Natural killer cell (primary cell): Measurements from ENCODE around the gene PCGF2. TPM values are rescaled to one million over a fixed set of nuclear protein-coding genes. Genes with fewer than 3 reads are reported as not detected.

Experiments
- ATAC-seq, 3 donors: fragments of 150-1000 bp in 2 of 3; fragments of 200-7000 bp in 1 of 3; cut with Tn5 transposase; 1 replicate in 1 of 3; 2 replicates in 2 of 3; pipeline ENCODE4 v1.10.0; 2021; ENCODE audit warnings: mild to moderate bottlenecking in 2 of 3, moderate library complexity in 2 of 3
- DNase-seq, 2 donors: peaks; one replicate each; pipeline versions ENCODE4 v3.0.0 to v3.0.0-alpha.2; 2013 to 2021; ENCODE audit warnings: mixed read lengths in 1 of 2
- H3K27ac ChIP-seq: one replicate; pipeline ENCODE4 v1.5.1; 2013; ENCODE audit warnings: mild to moderate bottlenecking, low read length
- H3K27me3 ChIP-seq: one replicate; pipeline ENCODE4 v1.6.1; 2013; ENCODE audit warnings: low read length; ENCODE audit not compliant: control insufficient read depth, insufficient read depth
- H3K36me3 ChIP-seq: one replicate; pipeline ENCODE4 v1.6.1; 2013; ENCODE audit warnings: low read length; ENCODE audit not compliant: control insufficient read depth, insufficient read depth
- H3K4me1 ChIP-seq: one replicate; pipeline ENCODE4 v1.6.1; 2013; ENCODE audit warnings: low read length; ENCODE audit not compliant: control insufficient read depth, insufficient read depth
- H3K4me3 ChIP-seq: one replicate; pipeline ENCODE4 v1.5.1; 2013; ENCODE audit warnings: low read length
- H3K9me3 ChIP-seq: one replicate; pipeline ENCODE4 v1.6.1; 2013; ENCODE audit warnings: low read length; ENCODE audit not compliant: control insufficient read depth, insufficient read depth
- H3K27ac Mint-ChIP-seq, 2 donors: one replicate each; pipeline ENCODE4 v1.8.0; 2022; ENCODE audit warnings: mild to moderate bottlenecking in 2 of 2, mixed read lengths in 2 of 2, moderate library complexity in 1 of 2
- H3K27me3 Mint-ChIP-seq, 2 donors: one replicate each; pipeline ENCODE4 v1.8.0; 2022; ENCODE audit warnings: low read depth in 2 of 2, mixed read lengths in 2 of 2
- H3K36me3 Mint-ChIP-seq: one replicate; pipeline ENCODE4 v1.8.0; 2022; ENCODE audit warnings: mixed read lengths
- H3K4me1 Mint-ChIP-seq, 2 donors: one replicate each; pipeline ENCODE4 v1.8.0; 2022; ENCODE audit warnings: mixed read lengths in 2 of 2
- H3K4me3 Mint-ChIP-seq: one replicate; pipeline ENCODE4 v1.8.0; 2022; ENCODE audit warnings: mild to moderate bottlenecking, moderate library complexity, mixed read lengths
- H3K9me3 Mint-ChIP-seq, 2 donors: one replicate each; pipeline ENCODE4 v1.8.0; 2022; ENCODE audit warnings: mixed read lengths in 2 of 2
- WGBS: methylation state at CpG from one replicate; pipeline ENCODE4 v1.1.7; 2013; ENCODE audit warnings: missing lambda C conversion rate; ENCODE audit not compliant: insufficient coverage; 5-methylcytosine and 5-hydroxymethylcytosine counted together
- intact Hi-C: fragments of 100-400 bp; cut with micrococcal nuclease; formaldehyde crosslinking; loops from one replicate; pipeline ENCODE4 v1.14.2; 2022
- total RNA-seq, 4 donors: library from RNA; stranded (reverse); fragments of 120-200 nt in 1 of 4; gene quantifications; one replicate each; pipeline versions ENCODE4 v1.2.3 to v1.2.4, GENCODE V29; 2013 to 2022
- TF ChIP-seq, protein P1 (sequence below): fragments of 200-600 bp; IDR thresholded peaks from one replicate; pipeline ENCODE4 v1.8.0; 2022; ENCODE audit warnings: antibody characterized with exemption

Gene PCGF2
- total RNA-seq, 3 donors from 2014 or later (not counting 1 experiment from before 2014, with no cell fraction given): 0.12 TPM; not detected in 2

GRCh38 chr17:38731526-38732294, 16.4 kb downstream of the PCGF2 start:
- ATAC-seq: no peak
- peak overlapping the region; percentile 89 to 93 for H3K27ac Mint-ChIP-seq
- Histone ChIP-seq H3K36me3 (peaks cover 2% of the 10 kb centered on the region), H3K4me3 (peak overlapping the region; percentile 69), H3K27ac (peak overlapping the region; percentile 67), H3K27me3 (no peaks in the 10 kb centered on the region), H3K4me1 (peaks cover 71% of the 10 kb centered on the region), H3K9me3 (no peaks in the 10 kb centered on the region)
- intact Hi-C loops: no loop called here
- no peaks in the 10 kb centered on the region for H3K27me3 Mint-ChIP-seq
- no peak for DNase-seq
- 86% methylated on average over 8 of the region's 8 CpGs for WGBS
- H3K4me3 Mint-ChIP-seq: peak overlapping the region; percentile 95
- H3K36me3 Mint-ChIP-seq: no peaks in the 10 kb centered on the region
- peaks cover 74 to 84% of the 10 kb centered on the region in 2 donors for H3K4me1 Mint-ChIP-seq
- no peaks in the 10 kb centered on the region for H3K9me3 Mint-ChIP-seq
- TF ChIP-seq, protein P1, sequence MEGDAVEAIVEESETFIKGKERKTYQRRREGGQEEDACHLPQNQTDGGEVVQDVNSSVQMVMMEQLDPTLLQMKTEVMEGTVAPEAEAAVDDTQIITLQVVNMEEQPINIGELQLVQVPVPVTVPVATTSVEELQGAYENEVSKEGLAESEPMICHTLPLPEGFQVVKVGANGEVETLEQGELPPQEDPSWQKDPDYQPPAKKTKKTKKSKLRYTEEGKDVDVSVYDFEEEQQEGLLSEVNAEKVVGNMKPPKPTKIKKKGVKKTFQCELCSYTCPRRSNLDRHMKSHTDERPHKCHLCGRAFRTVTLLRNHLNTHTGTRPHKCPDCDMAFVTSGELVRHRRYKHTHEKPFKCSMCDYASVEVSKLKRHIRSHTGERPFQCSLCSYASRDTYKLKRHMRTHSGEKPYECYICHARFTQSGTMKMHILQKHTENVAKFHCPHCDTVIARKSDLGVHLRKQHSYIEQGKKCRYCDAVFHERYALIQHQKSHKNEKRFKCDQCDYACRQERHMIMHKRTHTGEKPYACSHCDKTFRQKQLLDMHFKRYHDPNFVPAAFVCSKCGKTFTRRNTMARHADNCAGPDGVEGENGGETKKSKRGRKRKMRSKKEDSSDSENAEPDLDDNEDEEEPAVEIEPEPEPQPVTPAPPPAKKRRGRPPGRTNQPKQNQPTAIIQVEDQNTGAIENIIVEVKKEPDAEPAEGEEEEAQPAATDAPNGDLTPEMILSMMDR: no peak

GRCh38 chr17:38730526-38731379, 17.4 kb downstream of the PCGF2 start:
- H3K36me3 ChIP-seq: peaks cover 2% of the 10 kb centered on the region
- H3K4me3 ChIP-seq: peak overlapping the region; percentile 69
- peak overlapping the region; percentile 89 to 93 for H3K27ac Mint-ChIP-seq
- H3K4me1 Mint-ChIP-seq: peaks cover 84 to 93% of the 10 kb centered on the region in 2 donors
- H3K27me3 Mint-ChIP-seq: no peaks in the 10 kb centered on the region
- peak overlapping the region; percentile 95 for H3K4me3 Mint-ChIP-seq
- H3K27me3 ChIP-seq: no peaks in the 10 kb centered on the region
- H3K9me3 Mint-ChIP-seq: no peaks in the 10 kb centered on the region
- no peak for ATAC-seq
- H3K36me3 Mint-ChIP-seq: no peaks in the 10 kb centered on the region
- intact Hi-C loops: no loop called here
- WGBS: 33% methylated on average over 27 of the region's 27 CpGs
- H3K27ac ChIP-seq: peak overlapping the region; percentile 67
- H3K4me1 ChIP-seq: peaks cover 80% of the 10 kb centered on the region
- DNase-seq: peak in 1 of 2 donors; percentile 51
- TF ChIP-seq, protein P1: no peak
- H3K9me3 ChIP-seq: no peaks in the 10 kb centered on the region

DNA sequence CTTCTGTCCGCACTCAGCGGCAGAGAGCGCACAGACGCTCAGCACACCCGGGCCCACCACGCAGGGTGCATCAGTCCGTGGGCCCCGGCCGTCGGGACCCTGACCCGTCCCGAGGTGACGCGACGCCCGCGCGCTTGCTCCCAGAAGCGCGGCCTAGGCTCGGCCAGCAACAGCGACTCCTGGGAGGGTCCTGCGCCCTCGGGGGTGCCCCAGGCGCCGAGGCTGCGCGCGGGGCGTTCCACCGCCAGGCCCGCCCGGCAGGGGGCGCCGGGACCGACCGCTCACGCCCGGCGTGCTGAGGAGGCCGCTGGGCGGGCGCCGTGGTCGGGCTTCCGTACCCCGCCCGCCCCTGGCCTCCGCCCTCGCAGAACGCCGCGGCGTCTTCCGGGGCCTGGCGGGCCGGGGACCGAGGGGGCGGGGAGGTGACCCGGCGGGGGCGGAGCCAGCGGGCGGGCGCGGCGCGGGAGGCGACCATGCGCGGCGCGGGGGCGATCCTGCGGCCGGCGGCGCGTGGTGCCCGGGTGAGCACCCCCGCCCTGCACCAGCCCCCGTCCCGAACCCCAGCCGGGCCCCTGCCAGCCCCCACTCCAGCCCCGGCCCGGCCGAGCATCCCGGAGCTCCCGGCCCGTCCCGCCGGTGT, 18.1 kb downstream of the PCGF2 start, which contains the start of gene CISD3:
Gene CISD3 (plus strand): TSS at position 456 of the 640 bp plus-strand sequence. CDS start 18 bp downstream, at position 474.
- Histone ChIP-seq H3K27me3 (no peaks in the 10 kb centered on the region), H3K9me3 (no peaks in the 10 kb centered on the region), H3K4me1 (peaks cover 83% of the 10 kb centered on the region), H3K4me3 (peak within 1 kb of the TSS; percentile 69), H3K27ac (peak within 1 kb of the TSS; percentile 82), H3K36me3 (peaks cover 2% of the 10 kb centered on the region)
- no peaks in the 10 kb centered on the region for H3K27me3 Mint-ChIP-seq
- DNase-seq: peak; percentile 88 to 95
- H3K36me3 Mint-ChIP-seq: no peaks in the 10 kb centered on the region
- peak within 1 kb of the TSS; percentile 98 to 99 for H3K27ac Mint-ChIP-seq
- intact Hi-C loops: loop anchor here (2.0 to 5.0 kb wide), 2 partner anchors 23 to 422 kb away; partner anchors contain the start of genes PLXDC1 and PSMB3
- no peaks in the 10 kb centered on the region for H3K9me3 Mint-ChIP-seq
- WGBS: under 1% methylated on average over 92 of the region's 92 CpGs
- TF ChIP-seq, protein P1: peak; percentile 59
- H3K4me1 Mint-ChIP-seq: peaks cover 86 to 93% of the 10 kb centered on the region in 2 donors
- peak; percentile 68 to 89 (median 79) for ATAC-seq
- peak within 1 kb of the TSS; percentile 95 for H3K4me3 Mint-ChIP-seq
